NCI-H187 (cell line): Measurements from ENCODE around the gene TMEM129.
"Not testable (repeated sequence)": the region's sequence is repeated elsewhere in the genome, so short reads cannot be mapped to it uniquely, and the experiment has no call there.

Source experiments
- DNase-seq, 2 experiments: peaks; one replicate each; lab custom pipeline; 2025; lab: John Stamatoyannopoulos, UW

TMEM129 gene

DNA sequence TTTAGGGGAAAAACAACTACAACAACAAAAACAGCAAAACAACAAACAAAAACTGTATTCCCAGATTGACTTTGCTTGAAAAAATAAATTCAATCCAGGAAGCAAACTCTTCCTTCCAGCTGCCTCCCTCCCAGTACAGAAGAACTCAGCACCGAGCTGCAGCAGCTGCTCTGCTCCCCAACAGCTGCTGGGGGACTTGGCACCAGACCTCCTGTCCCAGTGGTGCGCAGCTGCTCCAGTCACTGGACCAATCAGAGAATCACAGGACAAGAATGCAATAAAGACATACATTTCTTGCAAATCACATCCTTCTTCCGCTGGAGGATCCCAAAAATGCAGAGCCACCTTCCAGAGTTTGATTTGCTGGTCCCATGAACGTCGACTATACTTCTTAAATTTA is 25.2 kb downstream of the TMEM129 start:
- DNase-seq, result no peak

DNA sequence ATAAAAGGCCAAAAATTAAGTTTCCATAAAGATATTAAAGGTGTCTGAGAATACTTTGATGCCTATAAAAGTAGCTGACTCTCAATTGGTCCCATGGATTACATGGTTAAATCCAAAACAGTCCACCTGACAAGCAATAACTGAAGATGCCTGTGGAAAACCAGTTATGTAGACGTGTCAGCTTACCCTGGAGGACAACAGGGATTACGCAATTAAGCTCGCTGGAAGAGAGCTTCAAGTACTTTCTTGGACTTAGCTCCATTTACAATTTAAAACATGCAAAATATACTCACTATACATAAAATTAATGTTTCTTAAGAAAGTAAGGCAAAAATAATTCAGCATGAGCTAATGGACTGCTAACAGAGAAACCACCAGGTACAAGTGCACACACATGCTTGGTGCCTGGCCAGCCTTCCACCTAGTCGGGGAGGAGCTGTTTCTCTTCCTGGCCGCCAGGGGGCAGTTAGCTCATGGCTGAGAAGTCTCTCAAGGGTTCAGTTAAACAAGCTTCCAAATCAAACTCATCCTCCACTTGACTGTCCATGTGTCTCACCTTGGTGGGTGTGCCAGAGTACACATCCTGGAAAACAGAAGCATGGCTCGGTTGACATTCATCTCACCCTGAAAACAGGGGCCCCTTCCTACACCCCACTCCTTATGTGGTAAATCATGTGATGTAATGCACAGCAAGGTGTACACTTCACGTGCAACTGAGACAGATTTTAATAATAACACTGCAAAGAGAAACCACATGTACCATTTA is 27.8 kb downstream of the TMEM129 start:
- peak; percentile 49 to 70 for DNase-seq

GRCh38 chr4:1691737-1692373 is 29.3 kb downstream of the TMEM129 start:
- no peak for DNase-seq

DNA sequence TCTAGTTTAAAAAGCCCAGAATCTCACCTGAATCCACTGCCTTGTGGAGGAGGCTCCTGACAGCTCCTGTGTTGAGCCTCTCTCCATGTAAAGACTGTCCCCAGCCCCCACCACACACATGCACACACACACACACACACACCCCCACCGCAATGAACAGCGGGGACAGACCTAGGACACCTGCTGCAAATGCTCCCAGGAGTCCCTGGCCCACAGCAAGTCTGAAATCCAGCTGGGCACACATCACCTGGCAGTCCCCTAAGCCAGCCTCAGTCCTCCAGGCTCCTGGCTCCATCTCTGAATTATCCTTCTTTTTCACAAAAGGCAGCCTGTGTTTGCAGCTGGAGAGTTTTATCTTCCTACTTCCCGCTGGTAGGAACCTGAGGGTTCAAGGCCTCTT is 30.4 kb downstream of the TMEM129 start:
- no peak for DNase-seq

DNA sequence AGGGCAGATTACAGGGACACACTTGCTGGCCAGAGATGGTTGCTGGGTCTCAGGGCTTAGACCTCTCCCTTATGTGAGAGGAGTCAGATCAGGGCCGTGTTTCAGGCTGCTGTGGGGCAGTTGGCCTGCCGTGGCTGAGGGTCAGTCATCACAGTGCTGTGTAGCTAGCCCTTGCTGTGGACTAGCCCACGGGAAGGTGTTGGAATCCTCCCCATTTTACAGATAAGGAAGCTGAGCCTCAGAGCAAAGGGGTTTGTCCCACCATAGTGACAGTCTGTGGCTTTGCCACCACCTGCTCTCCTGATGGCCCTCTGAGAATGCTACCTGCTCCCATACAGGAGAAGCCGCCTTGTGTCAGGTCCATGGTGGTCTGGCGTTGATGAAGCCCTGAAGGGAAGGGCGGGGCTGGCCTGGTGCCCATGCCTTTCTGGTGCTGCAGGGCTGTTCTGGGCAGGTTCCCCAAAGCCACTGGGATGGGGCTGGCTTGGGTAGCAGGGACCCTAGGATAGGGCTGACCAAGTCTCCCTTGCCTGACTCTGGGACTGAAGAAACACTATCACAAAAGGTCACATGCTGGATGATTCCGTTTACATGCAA is 34.6 kb downstream of the TMEM129 start:
- DNase-seq, result no peak

GRCh38 chr4:1685235-1686150 is 35.6 kb downstream of the TMEM129 start:
- DNase-seq, result no peak

GRCh38 chr4:1684506-1685234 is 36.5 kb downstream of the TMEM129 start:
- no peak for DNase-seq

GRCh38 chr4:1683736-1684505 is 37.2 kb downstream of the TMEM129 start, which contains the start of gene FAM53A:
FAM53A (minus strand) TSS chr4:1684313; CDS start chr4:1668741, 15,572 bp downstream.
- peak; percentile 75 to 92 for DNase-seq

DNA sequence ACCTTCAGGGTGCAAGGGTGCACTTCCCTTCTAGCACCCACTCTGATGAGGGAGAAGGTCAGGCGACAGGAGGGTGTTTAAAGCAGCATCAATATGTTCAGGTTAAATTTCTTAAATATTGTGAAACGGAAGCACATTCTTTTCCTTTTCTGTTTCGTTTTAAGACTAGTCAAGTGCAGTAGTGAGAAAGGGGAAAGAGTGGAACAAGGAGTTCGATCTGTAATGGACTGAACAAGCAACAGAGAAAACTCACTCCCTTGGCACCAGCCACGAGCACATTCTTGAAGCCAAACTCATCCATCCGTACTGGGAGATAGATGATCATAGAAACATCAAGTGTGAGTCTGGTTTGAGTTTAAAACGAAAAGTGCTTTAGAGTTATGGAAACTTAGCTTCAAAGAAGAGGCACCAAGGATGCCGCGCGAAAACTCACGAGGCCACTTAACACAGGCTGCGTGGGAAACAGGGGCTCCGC is 37.8 kb downstream of the TMEM129 start:
- no peak for DNase-seq

DNA sequence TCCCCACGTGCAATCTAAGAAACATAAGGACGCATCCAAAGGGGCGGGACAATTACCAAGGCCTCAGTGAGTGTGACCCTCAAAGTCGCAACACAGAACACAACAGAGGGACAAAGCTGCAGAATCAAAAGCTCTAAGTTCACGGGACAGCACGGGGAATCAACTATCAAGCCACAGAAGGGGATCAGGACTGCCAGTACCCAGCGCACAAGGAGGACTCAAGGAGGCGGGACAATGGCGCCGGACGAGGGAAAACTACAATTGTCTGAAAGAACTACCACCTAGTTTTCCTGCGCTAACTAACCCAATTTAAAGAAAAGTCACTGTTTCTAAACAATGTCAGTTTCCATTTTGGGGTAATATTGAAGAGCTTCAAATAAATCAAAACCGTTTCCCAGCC is 38.3 kb downstream of the TMEM129 start:
- DNase-seq, result no peak

DNA sequence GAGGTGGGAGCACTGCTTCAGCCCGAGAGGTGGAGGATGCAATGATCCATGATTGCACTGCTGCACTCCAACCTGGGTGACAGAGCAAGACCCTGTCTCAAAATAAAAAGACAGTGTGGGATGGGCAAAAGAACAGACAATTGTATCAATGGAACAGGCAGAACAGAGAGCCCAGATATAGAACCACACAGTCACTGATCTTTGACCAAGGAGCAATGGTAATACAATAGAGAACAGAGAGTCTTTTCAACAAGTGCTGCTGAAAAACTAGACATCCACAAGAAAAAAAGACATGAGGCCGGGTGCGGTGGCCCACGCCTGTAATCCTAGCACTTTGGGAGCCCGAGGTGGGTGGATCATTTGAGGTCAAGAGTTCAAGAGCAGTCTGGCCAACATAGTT is 42.9 kb downstream of the TMEM129 start:
- no peak for DNase-seq

GRCh38 chr4:1676605-1677525 is 44.3 kb downstream of the TMEM129 start:
- DNase-seq, result no peak

GRCh38 chr4:1675802-1676137 is 45.4 kb downstream of the TMEM129 start:
- DNase-seq, result no peak

GRCh38 chr4:1675136-1675801 is 45.9 kb downstream of the TMEM129 start:
- no peak for DNase-seq

DNA sequence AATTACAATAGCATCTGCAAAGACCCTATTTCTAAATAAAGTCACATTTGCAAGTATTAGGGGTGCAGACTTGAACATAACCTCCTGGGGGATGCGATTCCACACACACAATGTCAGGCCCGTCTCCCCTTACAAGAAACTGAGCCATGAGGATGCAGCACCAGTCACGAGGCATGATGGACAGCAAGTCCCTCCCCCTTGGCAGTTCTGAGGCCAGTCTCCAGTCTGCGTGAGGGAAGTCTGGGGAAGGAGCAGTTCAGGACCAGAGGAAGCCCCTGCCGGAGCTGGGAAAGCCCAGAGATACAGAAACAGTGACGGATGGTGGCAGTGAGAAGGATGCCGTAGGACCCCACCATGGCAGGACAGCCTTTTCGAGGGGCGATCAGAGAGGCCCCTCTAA is 46.4 kb downstream of the TMEM129 start:
- no peak for DNase-seq

DNA sequence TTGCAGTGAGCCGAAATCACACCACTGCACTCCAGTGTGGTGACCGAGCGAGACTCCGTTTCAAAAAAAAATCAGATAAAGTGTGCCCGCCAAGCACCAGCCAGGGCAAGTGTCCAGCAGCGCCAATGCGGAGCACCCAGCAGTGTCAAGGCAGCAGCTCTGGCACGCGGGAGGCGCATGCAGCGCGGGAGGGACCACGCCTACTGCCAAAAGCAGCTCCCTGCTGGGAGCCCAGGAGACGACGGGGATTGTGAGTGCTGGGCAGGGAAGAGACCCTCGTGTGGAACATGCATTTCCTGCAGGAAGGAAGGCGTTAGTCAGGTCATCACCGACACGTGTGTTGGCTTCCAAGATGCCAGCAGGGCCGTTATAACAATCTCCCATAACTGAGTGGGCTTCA is 47.5 kb downstream of the TMEM129 start:
- no peak for DNase-seq

GRCh38 chr4:1671011-1671410 is 50.1 kb downstream of the TMEM129 start:
- DNase-seq, result not testable (repeated sequence)

- no peak for DNase-seq
These were observed 50.8 kb downstream of the TMEM129 start for GRCh38 chr4:1670279-1670678.

- DNase-seq, result no peak
These were observed 51.3 kb downstream of the TMEM129 start for GRCh38 chr4:1669850-1670249.
